Left lung (tissue), 10 donors: ENCODE data around the gene MYOF. TPM values are rescaled to one million over a fixed set of nuclear protein-coding genes. Genes with fewer than 3 reads are reported as not detected.

Experiments used
- ATAC-seq: fragments of 200-7000 bp; cut with Tn5 transposase; one replicate; pipeline ENCODE4 v1.9.1; 2020; ENCODE audit warnings: moderate library complexity
- DNase-seq, 4 donors: peaks; one replicate each; pipeline ENCODE4 v3.0.0-alpha.2; 2013 to 2020
- H3K27ac ChIP-seq, 2 donors: fragments of 200-600 bp; sonication (generic) in 1 of 2; one replicate each; pipeline versions ENCODE4 v1.5.0 to v1.8.0; 2020 to 2021
- H3K27me3 ChIP-seq, 2 donors: fragments of 200-600 bp; sonication (generic) in 1 of 2; one replicate each; pipeline versions ENCODE4 v1.5.0 to v1.8.0; 2020 to 2021
- H3K36me3 ChIP-seq, 2 donors: fragments of 200-600 bp; sonication (generic) in 1 of 2; one replicate each; pipeline versions ENCODE4 v1.5.0 to v1.8.0; 2020 to 2021
- H3K4me1 ChIP-seq, 2 donors: fragments of 200-600 bp; one replicate each; pipeline ENCODE4 v1.8.0; 2021
- H3K4me3 ChIP-seq, 2 donors: fragments of 200-600 bp; sonication (generic) in 1 of 2; one replicate each; pipeline versions ENCODE4 v1.5.0 to v1.8.0; 2020 to 2021; ENCODE audit warnings: mild to moderate bottlenecking in 1 of 2
- H3K9me3 ChIP-seq, 2 donors: fragments of 200-600 bp; sonication (generic) in 1 of 2; one replicate each; pipeline versions ENCODE4 v1.5.0 to v1.8.0; 2020 to 2021
- CTCF ChIP-seq, 2 donors: fragments of 200-600 bp; sonication (generic) in 1 of 2; IDR thresholded peaks; one replicate each; pipeline versions ENCODE4 v1.5.0 to v1.8.0; 2021; ENCODE audit warnings: antibody characterized with exemption in 2 of 2
- intact Hi-C, 2 donors: fragments of 100-400 bp; cut with DNase I; formaldehyde crosslinking; loops; one replicate each; pipeline versions ENCODE4 v1.11.2 to v1.14.2; 2022
- polyA plus RNA-seq, 6 donors: library from polyadenylated mRNA; unstranded; fragments of 120-200 nt; gene quantifications; one replicate each; pipeline ENCODE4 v1.2.1, GENCODE V29; 2013; ENCODE audit not compliant: insufficient read length in 6 of 6
- total RNA-seq, 2 donors: library from RNA; stranded (reverse); fragmentation: NEBNext Ultra II Directional; extraction: Animal tissue kit (Norgen Biotek cat#: 25700); gene quantifications; one replicate each; pipeline ENCODE4 v1.2.1, GENCODE V29; 2021
- donor health status: DM: no; HTN: yes; CAD: no.
- donor health status: DM: no; HTN: no; CAD: no.

Gene MYOF
- total and polyA plus RNA-seq, 8 donors = 54.9 to 295 (median 67.9) TPM

GRCh38 chr10:93281367-93281720 lies 200.8 kb downstream of the MYOF start:
- intact Hi-C loops = loop anchor here in 1 of 2 donors (10.0 kb wide), 1 partner anchor 167 kb away; no protein-coding TSS in a partner anchor
- Histone ChIP-seq H3K27ac (no peak overlapping the region), H3K4me3 (no peak overlapping the region), H3K27me3 (no peaks in the 10 kb centered on the region), H3K9me3 (no peaks in the 10 kb centered on the region), H3K36me3 (no peaks in the 10 kb centered on the region), H3K4me1 (peaks cover 0 to 3% of the 10 kb centered on the region in 2 donors)
- TF ChIP-seq CTCF (IDR thresholded peaks at IDR 0.05) = no peak
- ATAC-seq (no peak), DNase-seq (no peak)

GRCh38 chr10:93280699-93281366 lies 201.3 kb downstream of the MYOF start:
- no peak overlapping the region for H3K4me3 ChIP-seq
- no peaks in the 10 kb centered on the region for H3K9me3 ChIP-seq
- DNase-seq (no peak), ATAC-seq (no peak)
- peaks cover 0 to 3% of the 10 kb centered on the region in 2 donors for H3K4me1 ChIP-seq
- H3K27me3 ChIP-seq = no peaks in the 10 kb centered on the region
- no peak overlapping the region for H3K27ac ChIP-seq
- TF ChIP-seq CTCF (IDR thresholded peaks at IDR 0.05) = no peak
- no peaks in the 10 kb centered on the region for H3K36me3 ChIP-seq
- intact Hi-C loops = loop anchor here in 1 of 2 donors (10.0 kb wide), 1 partner anchor 166 kb away; no protein-coding TSS in a partner anchor

GRCh38 chr10:93280121-93280698 lies 201.9 kb downstream of the MYOF start:
- no peak overlapping the region for H3K27ac ChIP-seq
- peaks cover 0 to 3% of the 10 kb centered on the region in 2 donors for H3K4me1 ChIP-seq
- no peaks in the 10 kb centered on the region for H3K36me3 ChIP-seq
- H3K9me3 ChIP-seq = no peaks in the 10 kb centered on the region
- ATAC-seq (no peak), DNase-seq (no peak)
- no peaks in the 10 kb centered on the region for H3K27me3 ChIP-seq
- intact Hi-C loops = loop anchor here in 1 of 2 donors (10.0 kb wide), 1 partner anchor 165 kb away; no protein-coding TSS in a partner anchor
- TF ChIP-seq CTCF (IDR thresholded peaks at IDR 0.05) = no peak
- no peak overlapping the region for H3K4me3 ChIP-seq

GRCh38 chr10:93277360-93277759 lies 204.8 kb downstream of the MYOF start:
- no peak for ATAC-seq

More at GRCh38 chr10:93277360-93277759, 204.8 kb downstream of the MYOF start:
- H3K4me1 ChIP-seq = no peaks in the 10 kb centered on the region
- intact Hi-C loops = no loop called here
- DNase-seq = no peak
- H3K27me3 ChIP-seq = no peaks in the 10 kb centered on the region
- no peaks in the 10 kb centered on the region for H3K9me3 ChIP-seq
- H3K27ac ChIP-seq = no peak overlapping the region
- no peak for TF ChIP-seq CTCF (IDR thresholded peaks at IDR 0.05)
- H3K36me3 ChIP-seq = no peaks in the 10 kb centered on the region
- no peak overlapping the region for H3K4me3 ChIP-seq
